Fibroblast of skin of right quadriceps (primary cell): Measurements from ENCODE around the gene LGALS1.
A peak's percentile ranks its signal among the peaks of the same experiment; 100 is the strongest.

Experiments
- DNase-seq: peaks from one replicate; pipeline ENCODE4 v3.0.0-alpha.2; 2013

Gene LGALS1

GRCh38 chr22:37664249-37665101 is 11.0 kb upstream of the LGALS1 start:
- no peak for DNase-seq

DNA sequence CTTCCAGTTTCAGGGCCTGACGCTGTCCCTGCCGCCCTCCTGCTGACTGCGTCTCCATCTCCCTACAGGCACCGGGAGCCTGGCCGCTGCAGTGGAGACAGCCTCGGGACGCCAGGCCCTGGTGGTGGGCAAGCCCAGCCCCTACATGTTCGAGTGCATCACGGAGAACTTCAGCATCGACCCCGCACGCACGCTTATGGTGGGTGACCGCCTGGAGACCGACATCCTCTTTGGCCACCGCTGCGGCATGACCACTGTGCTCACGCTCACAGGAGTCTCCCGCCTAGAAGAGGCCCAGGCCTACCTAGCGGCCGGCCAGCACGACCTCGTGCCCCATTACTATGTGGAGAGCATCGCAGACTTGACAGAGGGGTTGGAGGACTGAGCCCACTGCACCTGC is 9.9 kb upstream of the LGALS1 start:
- DNase-seq: no peak

DNA sequence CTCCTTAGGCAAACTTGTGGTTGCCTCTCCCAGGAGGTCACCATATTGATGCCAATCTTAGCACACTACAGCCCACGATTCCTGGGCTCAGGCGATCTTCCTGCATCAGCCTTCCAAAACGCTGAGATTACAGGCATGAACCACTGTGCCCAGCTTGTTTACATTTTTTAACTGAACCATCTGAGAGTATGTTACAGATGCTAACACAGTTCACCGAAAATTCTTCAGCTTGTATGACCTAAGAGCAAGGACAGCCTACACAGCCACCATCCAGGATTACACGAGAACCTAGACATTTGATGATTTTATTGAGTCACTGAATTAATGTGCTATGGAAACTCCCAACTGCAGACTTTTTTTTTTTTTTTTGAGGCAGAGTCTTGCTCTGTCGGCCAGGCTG is 5.8 kb upstream of the LGALS1 start:
- DNase-seq: peak; percentile 35

DNA sequence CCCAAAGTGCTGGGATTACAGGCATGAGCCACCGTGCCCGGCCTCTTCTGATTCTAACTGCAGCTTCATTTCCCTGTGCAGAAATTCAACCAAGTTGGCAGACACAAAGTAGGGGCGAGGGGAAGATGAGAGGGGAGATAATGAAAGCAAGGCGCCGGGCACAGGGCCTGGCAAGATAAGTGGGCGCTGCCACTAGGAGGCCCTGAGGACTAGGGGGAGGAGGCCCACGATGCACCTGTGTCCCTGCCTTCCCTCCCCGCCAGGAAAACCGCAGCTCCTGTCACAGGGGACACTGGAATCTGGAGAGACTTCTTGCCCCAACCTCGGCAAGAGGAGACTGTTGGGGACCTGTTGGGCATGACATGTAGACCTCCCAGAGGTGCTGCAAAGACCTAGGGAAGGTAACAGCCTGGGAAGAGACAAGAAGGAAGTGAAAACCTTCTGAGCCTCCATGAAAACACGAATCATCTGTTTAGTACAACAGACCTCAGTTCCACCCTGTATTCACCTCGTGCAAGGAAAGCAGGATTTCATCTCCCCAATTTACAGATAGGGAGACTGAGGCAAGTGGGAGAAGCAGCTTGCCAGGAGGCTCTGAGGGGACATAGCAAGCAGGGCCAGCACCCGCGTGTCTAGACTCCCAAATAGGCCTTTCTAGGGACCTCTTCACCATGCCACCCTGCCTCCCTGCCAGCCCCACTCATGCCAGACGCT is 3.1 kb upstream of the LGALS1 start:
- DNase-seq: no peak

DNA sequence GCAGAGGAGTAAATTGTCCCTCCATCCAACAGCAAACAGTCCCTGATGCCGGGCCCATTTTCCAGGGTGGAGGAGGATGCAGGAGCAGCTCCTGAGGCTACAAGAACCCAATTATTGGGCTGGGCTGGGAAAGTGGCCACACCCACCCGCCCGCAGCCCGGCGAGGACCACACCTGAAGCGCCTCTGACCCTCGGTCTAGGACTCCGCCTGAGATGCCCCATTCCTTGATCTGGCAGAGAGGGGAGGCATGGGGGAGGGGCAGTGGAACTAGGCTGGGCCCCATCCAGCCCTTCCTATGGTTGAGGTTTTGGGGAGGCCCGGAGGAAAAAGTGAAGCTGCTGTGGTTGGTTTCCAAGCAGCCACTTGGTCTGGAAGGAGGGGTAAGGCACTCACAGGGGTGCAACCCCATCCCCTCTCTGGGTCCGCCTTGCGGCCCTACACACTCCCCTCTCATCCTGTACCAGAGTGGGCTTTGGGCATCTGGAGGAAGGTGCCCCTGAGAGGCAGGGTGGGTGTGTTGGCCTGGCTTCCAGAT is 2.4 kb upstream of the LGALS1 start:
- no peak for DNase-seq

GRCh38 chr22:37674248-37674647 is 1.2 kb upstream of the LGALS1 start:
- no peak for DNase-seq

GRCh38 chr22:37675930-37676735 is 697 bp downstream of the LGALS1 start:
- peak; percentile 28 for DNase-seq

DNA sequence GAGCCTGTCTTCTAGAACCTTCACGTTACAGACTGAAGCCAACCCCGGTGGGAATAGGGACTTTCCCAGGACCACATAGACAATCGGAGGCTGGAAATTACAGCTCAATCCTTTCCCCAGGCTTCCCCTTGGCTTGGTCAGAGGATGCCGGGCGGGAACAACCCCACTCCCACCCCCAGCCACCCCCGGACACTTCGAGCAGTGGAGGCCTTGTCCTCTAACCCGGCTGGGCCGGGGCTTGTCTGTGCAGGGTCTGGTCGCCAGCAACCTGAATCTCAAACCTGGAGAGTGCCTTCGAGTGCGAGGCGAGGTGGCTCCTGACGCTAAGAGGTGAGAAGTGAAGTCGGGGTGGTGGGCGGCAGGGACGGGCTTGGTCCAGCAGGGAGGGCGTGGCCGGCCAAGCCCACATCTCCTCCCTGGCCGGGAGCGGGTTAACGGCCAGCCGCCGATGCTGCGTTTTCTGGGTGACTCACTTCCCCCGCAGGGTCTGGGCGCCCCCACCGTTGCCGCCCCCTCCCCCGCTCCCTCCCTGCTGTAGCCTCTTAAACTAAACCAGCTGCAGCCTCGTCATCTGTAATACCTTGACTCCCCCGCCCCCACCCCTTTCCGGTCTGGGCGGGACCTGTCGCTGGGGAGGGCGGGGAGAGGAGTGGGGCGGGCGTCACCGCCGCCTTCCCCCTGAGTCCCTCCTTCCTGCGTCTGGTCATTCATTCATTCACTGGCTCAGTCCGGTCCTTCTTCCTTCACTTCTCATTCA is 1.5 kb downstream of the LGALS1 start:
- DNase-seq: peak; percentile 99

- DNase-seq: no peak
Measured at GRCh38 chr22:37677493-37677974, 2.1 kb downstream of the LGALS1 start.

GRCh38 chr22:37678372-37678771 is 2.9 kb downstream of the LGALS1 start:
- no peak for DNase-seq

DNA sequence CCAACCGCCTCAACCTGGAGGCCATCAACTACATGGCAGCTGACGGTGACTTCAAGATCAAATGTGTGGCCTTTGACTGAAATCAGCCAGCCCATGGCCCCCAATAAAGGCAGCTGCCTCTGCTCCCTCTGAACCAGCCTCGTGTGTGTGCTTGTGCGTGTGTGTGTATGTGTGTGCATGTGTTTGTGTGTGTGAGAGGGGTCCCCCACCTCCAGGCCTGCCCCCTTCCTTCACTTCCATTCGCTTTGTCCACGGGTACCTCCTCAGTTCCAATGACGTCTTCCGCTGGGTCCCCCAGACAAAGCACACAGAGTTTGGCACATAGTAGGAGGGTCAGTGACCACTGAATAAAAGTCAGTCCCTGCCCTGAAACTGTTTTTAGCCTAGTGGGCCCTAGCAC is 4.2 kb downstream of the LGALS1 start:
- no peak for DNase-seq

GRCh38 chr22:37680191-37680851 is 4.9 kb downstream of the LGALS1 start:
- peak; percentile 41 for DNase-seq

GRCh38 chr22:37681001-37681424 is 5.6 kb downstream of the LGALS1 start:
- peak; percentile 72 for DNase-seq

DNA sequence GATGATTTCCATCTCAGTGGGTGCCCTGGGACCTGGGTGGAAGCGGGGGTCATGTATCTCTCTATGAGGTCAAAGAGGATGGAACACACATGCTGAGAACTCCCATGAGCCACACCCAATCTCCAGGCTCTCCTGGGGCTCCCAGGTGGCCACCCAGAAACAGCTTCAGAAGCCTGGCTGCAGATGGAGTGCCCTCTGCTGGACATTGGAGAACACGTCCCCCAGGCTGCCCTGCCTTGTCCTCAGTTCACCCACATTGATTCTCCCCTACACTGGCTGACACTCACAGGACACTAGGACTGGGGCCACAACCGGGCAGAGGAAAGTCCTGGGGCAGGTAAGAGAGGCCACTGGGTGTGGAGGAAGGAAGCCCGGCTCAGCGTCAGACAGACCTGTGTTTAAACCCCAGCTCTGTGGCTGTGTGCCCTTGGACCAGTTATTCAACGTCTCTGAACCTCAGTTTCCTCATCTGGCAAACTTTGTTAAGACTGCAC is 6.2 kb downstream of the LGALS1 start:
- peak; percentile 76 for DNase-seq

DNA sequence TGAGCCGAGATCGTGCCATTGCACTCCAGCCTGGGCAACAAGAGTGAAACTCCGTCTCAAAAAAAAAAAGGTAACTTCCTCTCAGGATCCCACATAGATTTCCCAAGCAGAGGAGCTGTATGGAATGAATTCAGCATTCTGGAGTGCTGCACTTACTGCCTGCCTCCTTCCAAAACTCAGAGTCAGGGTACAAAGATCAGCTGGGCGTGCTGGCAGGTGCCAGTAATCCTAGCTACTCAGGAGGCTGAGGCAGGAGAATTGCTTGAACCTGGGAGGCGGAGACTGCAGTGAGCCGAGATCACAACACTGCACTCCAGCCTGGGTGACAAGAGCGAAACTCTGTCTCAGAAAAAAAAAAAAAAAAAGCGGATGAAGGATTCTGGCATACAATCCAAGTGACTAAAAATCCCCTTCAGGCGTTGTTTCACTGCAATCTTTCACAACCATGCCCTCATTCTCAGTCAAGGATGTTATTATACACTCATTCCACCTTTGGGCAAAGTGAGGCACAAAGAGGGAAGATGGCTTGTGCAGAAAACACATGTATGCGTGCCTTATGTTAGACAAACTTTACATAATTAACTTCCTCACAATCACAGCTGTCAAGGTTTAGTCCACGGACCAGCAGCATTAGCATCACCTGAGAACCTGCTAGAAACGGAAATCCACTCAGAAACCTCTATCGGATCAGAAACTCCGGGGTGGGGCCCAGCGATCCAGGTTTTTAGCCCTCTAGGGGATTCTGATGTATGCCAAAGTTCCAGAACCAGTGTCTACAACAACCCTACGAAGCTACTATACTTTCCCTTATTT is 9.6 kb downstream of the LGALS1 start:
- DNase-seq: no peak

GRCh38 chr22:37686002-37686982 is 10.9 kb downstream of the LGALS1 start, which contains the start of gene NOL12:
TSS of gene NOL12 (plus strand) at chr22:37686343. CDS start at chr22:37686393, 50 bp downstream.
- DNase-seq: peak; percentile 87

- no peak for DNase-seq
Measured at GRCh38 chr22:37690407-37690806, 15.0 kb downstream of the LGALS1 start.

DNA sequence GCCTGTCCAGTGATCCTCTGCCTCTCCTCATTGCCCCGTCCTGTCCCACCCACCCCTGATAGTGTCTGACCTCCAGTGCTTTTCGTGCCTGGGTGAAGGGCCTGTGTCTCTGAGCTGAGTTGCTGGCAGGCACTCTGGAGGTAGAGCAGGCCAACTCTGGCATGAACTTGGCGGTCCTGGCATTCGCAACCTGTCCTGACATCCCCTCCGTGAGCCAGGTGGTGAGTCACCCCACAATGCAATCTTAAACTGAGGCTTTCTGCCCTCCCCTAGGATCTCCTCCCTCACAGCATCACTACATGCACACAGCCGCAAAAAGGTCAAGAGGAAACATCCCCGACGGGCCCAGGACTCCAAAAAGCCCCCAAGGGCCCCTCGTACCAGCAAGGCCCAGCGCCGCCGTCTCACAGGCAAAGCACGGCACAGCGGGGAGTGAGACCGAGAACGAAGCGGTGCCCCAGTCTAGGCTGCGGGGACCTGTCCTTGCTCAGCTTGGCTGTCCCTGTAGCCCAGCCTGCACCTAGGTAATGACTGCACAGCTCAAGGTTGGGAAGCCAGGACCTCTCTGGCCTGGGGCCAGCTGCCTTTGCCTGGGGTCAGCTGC is 15.6 kb downstream of the LGALS1 start:
- DNase-seq: no peak
